Hepatocyte (in vitro differentiated cells): Measurements from ENCODE around the gene PLCH2.

ENCODE experiments used
- EZH2 ChIP-seq: fragments of 200-600 bp; sonication (generic); IDR thresholded peaks from 2 replicates; pipeline ENCODE4 v1.6.1; 2016; ENCODE audit warnings: antibody characterized with exemption, mild to moderate bottlenecking, borderline replicate concordance
- TF ChIP-seq, protein P1 (sequence below): fragments of 200-600 bp; sonication (generic); IDR thresholded peaks from 2 replicates; pipeline ENCODE4 v1.5.1; 2016; ENCODE audit warnings: antibody characterized with exemption, mild to moderate bottlenecking; ENCODE audit not compliant: poor library complexity

GRCh38 chr1:2506007-2506860 lies 30.1 kb downstream of the PLCH2 start:
- TF ChIP-seq, protein P1, sequence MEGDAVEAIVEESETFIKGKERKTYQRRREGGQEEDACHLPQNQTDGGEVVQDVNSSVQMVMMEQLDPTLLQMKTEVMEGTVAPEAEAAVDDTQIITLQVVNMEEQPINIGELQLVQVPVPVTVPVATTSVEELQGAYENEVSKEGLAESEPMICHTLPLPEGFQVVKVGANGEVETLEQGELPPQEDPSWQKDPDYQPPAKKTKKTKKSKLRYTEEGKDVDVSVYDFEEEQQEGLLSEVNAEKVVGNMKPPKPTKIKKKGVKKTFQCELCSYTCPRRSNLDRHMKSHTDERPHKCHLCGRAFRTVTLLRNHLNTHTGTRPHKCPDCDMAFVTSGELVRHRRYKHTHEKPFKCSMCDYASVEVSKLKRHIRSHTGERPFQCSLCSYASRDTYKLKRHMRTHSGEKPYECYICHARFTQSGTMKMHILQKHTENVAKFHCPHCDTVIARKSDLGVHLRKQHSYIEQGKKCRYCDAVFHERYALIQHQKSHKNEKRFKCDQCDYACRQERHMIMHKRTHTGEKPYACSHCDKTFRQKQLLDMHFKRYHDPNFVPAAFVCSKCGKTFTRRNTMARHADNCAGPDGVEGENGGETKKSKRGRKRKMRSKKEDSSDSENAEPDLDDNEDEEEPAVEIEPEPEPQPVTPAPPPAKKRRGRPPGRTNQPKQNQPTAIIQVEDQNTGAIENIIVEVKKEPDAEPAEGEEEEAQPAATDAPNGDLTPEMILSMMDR: no peak
- no peak for TF ChIP-seq EZH2
